Measurements from ENCODE around the gene AZGP1.

GRCh38 chr7:99996755-99997544 lies 21.1 kb upstream of the AZGP1 start:
- TF ChIP-seq, protein P1, sequence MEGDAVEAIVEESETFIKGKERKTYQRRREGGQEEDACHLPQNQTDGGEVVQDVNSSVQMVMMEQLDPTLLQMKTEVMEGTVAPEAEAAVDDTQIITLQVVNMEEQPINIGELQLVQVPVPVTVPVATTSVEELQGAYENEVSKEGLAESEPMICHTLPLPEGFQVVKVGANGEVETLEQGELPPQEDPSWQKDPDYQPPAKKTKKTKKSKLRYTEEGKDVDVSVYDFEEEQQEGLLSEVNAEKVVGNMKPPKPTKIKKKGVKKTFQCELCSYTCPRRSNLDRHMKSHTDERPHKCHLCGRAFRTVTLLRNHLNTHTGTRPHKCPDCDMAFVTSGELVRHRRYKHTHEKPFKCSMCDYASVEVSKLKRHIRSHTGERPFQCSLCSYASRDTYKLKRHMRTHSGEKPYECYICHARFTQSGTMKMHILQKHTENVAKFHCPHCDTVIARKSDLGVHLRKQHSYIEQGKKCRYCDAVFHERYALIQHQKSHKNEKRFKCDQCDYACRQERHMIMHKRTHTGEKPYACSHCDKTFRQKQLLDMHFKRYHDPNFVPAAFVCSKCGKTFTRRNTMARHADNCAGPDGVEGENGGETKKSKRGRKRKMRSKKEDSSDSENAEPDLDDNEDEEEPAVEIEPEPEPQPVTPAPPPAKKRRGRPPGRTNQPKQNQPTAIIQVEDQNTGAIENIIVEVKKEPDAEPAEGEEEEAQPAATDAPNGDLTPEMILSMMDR (IDR thresholded peaks at IDR 0.05): no peak
- TF ChIP-seq POLR2A (IDR thresholded peaks at IDR 0.05): no peak
